Mucosa of gallbladder (tissue), 1 donor: ENCODE results near the gene GSTO2. TPM values are rescaled to one million over a fixed set of nuclear protein-coding genes. Genes with fewer than 3 reads are reported as not detected.

Experiments
- DNase-seq: peaks from one replicate; pipeline ENCODE4 v3.0.0-alpha.2; 2020; ENCODE audit warnings: low spot score
- total RNA-seq: library from RNA; stranded (reverse); gene quantifications from one replicate; pipeline ENCODE4 v1.2.1, GENCODE V29; 2021
- donor health status: DM: no; HTN: no; CAD: no.

The GSTO2 gene
- total RNA-seq, 1 donor from 2014 or later: 17.2 TPM

DNA sequence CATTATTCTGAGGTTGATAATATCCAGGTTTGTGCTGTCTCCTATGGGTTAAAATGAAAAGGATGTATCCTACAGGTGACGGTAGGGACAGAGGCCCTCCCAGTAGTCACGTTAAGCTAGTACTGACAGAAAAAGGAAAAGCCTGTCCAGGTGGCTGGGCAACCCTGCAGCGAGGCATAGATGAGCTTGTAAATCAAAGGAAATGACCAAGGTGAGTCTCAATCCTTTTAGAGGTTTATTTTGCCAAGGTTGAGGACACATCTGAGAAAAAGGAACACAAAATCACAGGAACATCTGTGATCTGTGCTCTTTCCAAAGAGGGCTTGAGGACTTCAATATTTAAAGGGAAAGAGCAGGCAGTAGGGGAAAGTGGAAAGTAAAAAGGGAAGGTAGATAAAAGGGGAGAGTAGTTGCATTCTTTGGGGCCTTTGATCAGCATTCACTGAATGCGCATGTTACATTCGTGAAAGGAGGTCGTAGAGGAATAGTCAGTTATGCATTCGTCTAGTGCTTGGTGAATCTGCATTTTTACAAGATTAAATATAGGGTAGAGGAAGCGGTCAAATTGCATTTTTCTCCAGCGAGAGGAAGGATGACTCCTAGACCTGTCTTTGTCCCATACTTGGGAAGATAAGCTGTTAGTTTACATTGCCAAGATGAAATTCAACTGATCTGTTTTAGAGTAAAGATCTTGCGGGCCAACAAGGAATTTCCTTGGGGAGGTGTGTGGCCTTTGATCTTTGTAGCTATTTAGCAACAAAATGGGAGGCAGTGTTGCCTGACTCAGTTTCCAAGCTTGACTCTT, 15.2 kb upstream of the GSTO2 start:
- DNase-seq: no peak

- DNase-seq: peak; percentile 78
Observed at GRCh38 chr10:104254493-104255310, 14.3 kb upstream of the GSTO2 start, which contains the start of gene GSTO1. TSS of gene GSTO1 (plus strand) at chr10:104254892. CDS start at chr10:104254929, 37 bp downstream.

- DNase-seq: no peak
Observed at GRCh38 chr10:104255311-104255981, 13.5 kb upstream of the GSTO2 start.

GRCh38 chr10:104256335-104256961, 12.5 kb upstream of the GSTO2 start:
- DNase-seq: no peak

- DNase-seq: no peak
Observed at GRCh38 chr10:104257235-104257634, 11.7 kb upstream of the GSTO2 start.

DNA sequence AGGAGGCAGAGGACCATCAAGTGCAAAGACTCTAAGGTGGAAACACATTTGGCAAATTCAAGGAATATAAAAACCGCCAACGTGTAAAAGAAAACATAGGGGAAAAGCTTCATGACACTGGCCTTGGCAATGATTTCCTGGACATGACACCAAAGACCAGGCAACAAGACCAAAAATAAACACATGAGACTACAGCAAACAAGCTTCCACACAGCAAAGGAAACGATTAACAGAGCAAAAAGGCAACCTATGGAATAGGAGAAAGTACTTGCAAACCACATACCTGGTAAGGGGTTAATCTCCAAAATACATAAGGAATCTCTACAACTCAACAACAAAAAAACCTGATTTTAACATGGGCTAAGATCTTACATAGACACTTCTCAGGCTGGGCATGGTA, 10.8 kb upstream of the GSTO2 start:
- no peak for DNase-seq

GRCh38 chr10:104259456-104259855, 9.5 kb upstream of the GSTO2 start:
- no peak for DNase-seq

GRCh38 chr10:104259999-104260774, 8.8 kb upstream of the GSTO2 start:
- no peak for DNase-seq

- no peak for DNase-seq
Observed at GRCh38 chr10:104260775-104261115, 8.2 kb upstream of the GSTO2 start.

DNA sequence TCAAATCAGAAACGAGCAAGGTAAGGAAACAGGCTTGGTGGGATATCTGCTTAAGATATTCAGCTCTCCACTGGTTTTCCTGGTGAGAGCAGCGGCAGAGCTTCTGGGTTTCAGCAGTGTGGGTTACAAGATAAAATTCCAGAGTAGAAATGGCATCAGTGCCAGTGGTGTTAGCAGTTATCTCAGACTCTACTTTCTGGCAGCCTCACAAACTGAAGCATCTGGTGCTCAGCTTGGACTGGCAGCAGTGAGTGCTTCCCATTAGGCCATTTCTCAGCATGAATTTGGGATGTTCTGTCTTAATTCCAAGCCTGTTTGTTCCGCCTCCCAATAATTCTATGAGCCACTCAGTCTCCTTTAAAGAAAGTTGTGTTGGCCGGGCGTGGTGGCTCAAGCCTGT, 6.9 kb upstream of the GSTO2 start:
- no peak for DNase-seq

DNA sequence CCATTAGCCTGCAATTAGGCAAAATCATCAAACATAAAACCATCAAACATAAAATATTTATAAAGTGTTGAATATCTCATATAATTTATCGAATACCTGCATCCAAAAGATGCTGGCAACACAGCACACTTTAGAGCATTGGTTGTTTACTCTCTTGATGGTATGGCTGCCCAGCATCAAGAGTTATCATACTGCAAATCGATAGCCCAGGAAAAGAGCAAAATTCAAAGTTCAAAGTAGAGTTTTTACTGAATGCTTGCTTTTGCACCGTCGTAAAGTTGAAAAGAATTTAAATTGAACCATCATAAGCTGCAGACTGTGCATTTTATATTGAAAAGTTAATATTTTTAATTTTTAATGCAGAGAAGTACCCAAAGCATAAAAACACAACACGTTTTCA, 4.2 kb upstream of the GSTO2 start:
- no peak for DNase-seq

GRCh38 chr10:104267721-104268404, 1.1 kb upstream of the GSTO2 start:
- no peak for DNase-seq

- no peak for DNase-seq
Observed at GRCh38 chr10:104268405-104268712, 625 bp upstream of the GSTO2 start.

GRCh38 chr10:104273286-104273685, 4.3 kb downstream of the GSTO2 start:
- no peak for DNase-seq

- DNase-seq: no peak
Observed at GRCh38 chr10:104273899-104274575, 5.1 kb downstream of the GSTO2 start.

DNA sequence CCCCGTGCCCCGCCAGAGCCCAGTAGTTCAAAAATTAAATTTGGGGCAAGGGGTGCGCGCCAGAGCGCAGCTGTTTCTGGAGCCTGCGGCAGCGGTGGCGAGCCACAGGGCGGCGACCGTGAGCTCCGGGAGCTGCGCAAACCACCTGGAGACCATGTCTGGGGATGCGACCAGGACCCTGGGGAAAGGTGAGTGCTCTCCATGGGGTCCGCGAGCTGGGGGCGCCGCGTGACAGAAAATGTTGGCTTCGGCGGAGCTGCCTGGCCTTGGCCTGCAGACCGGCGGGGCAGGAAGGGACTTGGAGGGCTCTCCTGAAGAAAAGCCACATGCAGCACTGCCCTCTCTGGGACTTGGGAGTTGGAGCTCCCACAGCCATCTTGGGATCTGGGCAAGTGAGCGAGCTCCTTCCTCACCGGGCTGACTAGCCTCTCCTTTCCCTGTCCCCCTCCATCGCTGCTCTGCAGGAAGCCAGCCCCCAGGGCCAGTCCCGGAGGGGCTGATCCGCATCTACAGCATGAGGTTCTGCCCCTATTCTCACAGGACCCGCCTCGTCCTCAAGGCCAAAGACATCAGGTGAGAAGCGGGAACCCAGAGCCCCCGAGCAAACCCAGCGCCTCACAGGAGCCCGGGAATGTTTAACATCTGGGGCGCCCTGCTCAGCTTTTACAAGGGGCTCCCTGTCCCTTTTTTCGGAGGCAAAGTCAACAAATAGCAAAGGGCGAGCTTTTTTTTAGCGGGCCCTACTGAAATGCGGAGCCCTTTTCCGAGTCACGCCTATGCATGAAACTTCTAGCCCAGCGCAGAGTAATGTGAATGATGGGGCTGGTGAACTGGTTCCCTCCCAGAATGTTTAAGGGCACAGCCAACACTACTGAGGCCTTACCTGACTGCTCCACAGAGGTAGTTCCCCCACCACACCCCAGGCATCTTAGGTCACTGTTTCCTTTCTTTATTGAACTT, 6.1 kb downstream of the GSTO2 start:
- no peak for DNase-seq

DNA sequence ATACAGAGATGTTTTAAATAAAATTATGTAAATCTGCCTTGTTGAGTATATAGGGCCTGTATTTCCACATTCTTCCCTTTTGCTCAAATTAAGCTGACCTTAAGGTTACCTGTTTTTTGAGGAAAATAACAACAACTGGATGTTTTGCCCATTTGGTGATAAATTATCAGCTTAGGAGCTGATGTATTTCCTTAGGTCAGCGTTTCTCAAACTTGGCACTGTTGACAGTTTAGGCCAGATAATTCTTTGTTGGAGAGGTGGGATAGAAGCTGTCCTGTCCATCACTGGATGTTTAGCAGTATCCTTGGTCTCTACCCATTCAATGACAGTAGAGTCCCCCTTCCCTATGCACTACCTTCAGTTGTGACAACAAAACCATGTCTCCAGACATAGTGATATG, 7.2 kb downstream of the GSTO2 start:
- DNase-seq: no peak

GRCh38 chr10:104277785-104278184, 8.8 kb downstream of the GSTO2 start:
- DNase-seq: peak; percentile 67
